DMS79 treated with DMSO at 0.1 percent for 48 hours (cell line): ENCODE results near the gene IGF2R.

ENCODE experiments used
- DNase-seq: peaks from one replicate; lab custom pipeline; 2025; lab: John Stamatoyannopoulos, UW

IGF2R gene

DNA sequence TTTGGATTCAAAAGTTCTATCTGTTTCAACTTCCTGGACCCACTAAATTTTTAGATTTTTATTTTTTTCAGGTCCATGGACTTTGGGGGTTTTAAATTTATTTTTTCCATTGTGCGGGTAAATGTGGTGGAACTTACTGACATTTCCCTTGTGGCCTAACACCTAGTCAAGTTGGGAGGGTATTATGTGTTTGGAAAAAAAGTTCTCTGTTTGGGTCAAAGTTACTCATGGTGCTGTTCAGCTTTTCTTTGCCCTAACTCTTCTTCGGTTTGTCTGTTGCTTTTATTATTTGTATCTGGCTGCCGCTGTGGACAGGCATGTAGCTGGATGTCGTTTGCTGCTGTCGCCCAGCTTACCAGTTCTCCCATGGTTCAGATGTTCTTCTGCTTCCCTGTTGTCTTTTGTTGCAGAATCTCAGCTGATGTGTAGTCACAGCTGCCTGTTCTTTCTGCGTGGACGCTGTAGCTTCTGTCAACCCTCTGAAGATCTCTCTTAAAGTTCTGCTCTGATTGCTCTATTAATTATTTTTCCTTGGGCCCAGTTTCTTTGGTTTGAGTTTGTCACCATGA is 7.9 kb downstream of the IGF2R start:
- DNase-seq: no peak

GRCh38 chr6:159977255-159977903 is 8.5 kb downstream of the IGF2R start:
- DNase-seq: no peak

- DNase-seq: no peak
Observed at GRCh38 chr6:159977904-159978268, 9.0 kb downstream of the IGF2R start.

GRCh38 chr6:159978291-159979135 is 9.6 kb downstream of the IGF2R start:
- DNase-seq: peak; percentile 21

- DNase-seq: peak; percentile 81
Observed at GRCh38 chr6:159979136-159979874, 10.4 kb downstream of the IGF2R start.

DNA sequence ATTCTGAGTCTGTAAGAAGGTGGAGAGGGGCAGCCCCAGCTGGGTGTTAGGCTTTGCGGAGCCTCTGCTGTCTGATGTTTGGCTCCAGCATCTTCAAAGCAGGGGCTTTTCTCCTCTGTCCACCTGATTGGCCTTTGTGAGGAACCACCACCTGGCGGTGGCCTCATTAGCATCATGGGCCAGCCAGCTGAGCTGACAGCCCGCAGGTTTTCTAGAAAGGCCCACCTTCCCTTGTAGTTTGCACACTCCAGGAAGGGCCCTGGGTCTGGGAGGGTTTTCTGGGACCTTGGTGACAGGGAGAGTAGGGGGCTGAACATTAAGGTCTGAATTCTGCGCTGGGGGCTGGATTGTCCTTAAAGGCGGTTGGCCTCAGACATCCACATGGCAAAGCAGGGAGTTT is 11.6 kb downstream of the IGF2R start:
- no peak for DNase-seq

GRCh38 chr6:159981071-159981402 is 12.2 kb downstream of the IGF2R start:
- peak; percentile 25 for DNase-seq

DNA sequence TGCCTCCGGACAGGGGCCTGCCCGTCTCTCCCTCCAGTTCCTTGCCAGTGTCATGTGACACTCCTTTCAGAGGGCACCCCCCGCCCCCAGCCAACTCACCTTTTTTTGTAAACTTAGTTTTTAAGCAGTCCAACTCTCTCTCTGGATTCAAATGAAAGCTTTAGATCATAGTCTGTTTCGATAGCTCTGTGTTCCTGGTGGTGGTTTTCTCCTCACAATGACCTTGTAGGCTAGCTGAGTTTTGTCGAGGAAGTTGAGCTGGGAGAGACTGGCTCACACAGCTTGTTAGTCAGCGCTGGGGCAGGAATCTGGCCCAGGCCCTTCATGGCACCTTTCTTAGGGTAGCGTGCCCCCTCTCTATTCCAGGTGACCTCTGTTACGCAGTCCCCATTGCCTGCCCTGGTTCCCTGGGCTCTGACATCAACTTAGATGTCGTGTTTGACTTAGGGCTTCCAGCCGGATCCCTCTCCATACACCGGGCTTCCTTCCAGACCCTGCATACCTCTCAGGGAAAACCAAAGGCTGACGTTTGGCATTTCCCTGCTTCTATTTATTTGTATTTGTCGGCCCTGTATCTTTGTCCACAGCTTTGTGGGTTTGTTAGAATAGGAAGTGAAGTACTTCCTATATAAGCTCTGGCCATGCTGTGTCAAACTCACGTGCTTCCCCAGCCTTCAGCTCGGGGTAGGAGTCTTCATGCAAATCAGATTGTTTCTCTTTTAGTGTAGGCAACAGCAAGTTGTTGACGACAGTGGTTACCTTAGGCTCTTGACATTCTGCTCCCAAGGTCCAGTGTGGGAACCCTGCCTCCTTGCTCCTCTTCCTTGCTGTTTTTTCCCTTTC is 12.7 kb downstream of the IGF2R start:
- no peak for DNase-seq

DNA sequence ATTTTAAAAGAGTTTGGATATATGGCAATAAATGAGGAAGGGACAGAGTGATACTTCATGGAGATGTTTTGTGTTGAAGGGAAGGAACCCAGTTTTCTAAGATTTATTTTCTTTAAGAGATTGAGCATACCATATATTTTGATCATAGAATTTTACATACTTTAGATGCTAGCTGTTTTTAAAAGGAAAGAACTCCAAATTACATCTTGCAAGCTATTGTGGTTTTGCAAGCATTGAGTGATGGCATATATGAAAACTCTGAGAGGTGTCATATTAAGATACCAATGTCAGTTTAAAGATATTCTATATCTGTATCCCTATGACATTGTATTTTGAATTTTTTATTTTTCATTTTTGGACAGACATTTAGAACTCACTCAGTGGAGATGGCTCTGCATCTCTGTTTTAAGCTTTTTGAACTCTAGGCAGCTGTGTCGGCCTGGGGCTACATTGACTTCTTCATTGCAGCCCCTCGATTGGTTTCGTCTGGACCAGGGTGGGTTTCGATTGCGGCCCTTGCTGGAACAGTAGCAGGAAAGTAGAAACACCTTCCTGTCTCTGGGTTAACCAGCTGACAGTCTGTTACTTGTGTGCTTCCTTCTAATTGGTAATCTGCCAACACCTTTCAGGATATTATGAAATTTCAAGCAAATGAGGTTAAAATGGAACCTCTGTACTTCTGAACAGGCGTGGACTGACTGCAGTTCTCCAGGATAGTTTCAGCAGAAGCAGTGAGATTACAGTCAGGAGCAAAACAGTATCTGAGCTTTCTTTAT is 14.0 kb downstream of the IGF2R start:
- DNase-seq: no peak

GRCh38 chr6:159983641-159984080 is 14.8 kb downstream of the IGF2R start:
- DNase-seq: no peak

GRCh38 chr6:159984268-159984786 is 15.4 kb downstream of the IGF2R start:
- no peak for DNase-seq

GRCh38 chr6:159985296-159985945 is 16.5 kb downstream of the IGF2R start:
- no peak for DNase-seq

- DNase-seq: no peak
Observed at GRCh38 chr6:159988983-159989454, 20.1 kb downstream of the IGF2R start.

DNA sequence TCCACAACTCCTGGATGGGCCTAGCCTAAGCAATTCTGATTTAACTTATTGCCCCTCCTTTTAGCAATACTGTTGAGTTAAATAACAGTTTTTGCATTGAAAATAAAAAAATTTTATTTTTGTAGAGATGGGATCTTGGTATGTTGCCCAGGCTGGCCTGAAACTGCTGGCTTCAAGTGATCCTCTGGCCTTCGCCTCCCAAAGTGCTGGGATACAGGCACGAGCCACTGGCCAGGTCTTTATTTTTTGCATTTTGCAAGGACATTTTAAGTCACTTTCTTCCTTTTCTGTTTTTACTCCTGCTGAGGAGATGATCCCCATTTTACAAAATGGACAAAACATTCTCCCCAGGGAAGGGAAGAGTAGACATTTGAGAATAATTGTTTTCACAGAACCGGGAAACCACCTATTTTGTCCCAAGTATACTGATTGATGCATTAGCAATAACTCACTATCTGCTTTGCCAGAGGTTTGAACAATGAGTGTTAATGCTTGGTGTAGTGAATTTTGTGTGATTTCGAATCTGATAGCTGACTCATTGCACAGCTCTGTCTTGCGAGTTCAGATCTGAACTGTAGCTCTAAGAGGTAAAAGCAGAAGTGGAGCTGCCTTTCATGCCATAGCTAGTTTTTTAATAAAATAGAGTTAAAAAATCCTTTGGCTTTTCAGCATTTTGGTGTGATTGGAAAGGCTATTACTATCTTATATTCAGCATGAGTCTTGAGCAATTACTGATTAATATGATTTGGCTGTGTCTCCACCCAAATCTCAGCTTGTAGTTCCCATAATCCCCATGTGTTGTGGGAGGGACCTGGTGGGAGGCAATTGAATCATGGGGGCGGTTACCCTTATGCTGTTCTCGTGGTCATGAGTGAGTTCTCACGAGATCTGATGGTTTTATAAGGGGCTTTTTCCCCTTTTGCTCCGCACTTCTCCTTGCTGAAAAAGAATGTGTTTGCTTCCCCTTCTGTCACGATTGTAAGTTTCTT is 20.9 kb downstream of the IGF2R start:
- DNase-seq: no peak

DNA sequence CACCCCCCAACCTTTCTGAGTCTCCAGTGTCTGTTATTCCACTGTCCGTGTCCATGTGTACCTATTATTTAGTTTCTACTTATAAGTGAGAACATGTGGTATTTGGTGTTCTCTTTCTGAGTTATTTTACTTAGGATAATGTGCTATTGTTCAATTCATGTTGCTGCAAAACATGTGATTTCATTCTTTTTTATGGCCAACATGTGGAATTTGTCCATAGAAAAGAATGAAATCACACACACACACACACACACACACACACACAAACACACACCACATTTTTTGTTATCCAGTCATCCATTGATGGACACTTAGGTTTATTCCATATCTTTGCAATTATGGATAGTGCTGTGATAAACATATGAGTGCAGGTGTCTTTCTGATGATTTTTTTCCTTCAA is 23.5 kb downstream of the IGF2R start:
- no peak for DNase-seq

DNA sequence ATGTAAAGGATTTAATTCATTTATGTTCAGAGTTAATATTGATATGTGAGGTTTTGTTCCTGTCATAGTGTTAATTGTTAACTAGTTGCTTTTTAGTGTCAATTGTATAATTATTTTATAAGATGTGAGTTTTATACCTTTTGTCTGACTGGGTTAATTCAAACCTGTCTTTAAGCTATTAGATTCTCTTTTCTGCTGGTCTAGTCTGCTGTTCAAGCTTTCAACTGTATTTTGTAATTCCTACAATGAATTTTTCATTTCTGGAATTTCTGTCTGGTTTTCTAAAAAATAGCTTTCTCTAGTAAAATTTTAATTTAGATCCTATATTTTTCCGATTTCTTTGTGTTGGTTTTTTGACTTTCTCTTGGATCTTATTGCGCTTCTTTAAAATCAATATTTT is 26.5 kb downstream of the IGF2R start:
- DNase-seq: no peak

DNA sequence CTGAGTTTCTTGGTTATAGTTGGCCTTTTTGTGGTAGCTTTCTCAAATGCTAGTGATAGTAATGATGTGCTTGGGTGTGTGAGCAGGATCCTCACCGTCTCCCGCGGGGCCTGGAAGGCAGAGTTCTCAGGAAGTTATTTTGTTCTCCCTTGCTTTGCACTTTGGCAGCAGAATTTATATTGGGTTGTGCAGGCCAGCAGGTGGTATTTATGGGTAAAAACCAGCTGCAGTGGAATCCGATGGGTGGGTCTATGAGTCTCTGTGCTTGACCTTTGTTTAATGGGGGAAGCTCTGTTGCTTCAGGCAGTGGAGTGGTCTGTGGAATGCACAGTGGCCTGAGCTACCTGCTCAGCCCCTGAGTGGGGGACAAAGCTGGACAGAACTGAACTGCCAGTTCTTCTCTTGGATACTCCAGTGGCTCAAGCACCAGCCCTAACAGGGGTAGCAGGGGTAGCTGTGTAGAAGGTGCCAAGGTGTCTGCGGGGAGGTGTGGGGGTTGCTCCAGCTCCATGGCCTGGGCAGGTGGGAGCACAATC is 27.3 kb downstream of the IGF2R start:
- no peak for DNase-seq
